HEK293T (cell line): Measurements from ENCODE around the gene SLC38A3.

Experiments
- BHLHE40 ChIP-seq: fragments of 450-650 bp; IDR thresholded peaks from 2 replicates; pipeline ENCODE4 v1.6.1; 2016; ENCODE audit warnings: mild to moderate bottlenecking, moderate library complexity, borderline replicate concordance
- CTBP1 ChIP-seq: fragments of 450-650 bp; IDR thresholded peaks from 2 replicates; pipeline ENCODE4 v1.6.1; 2016; ENCODE audit warnings: borderline replicate concordance
- ELF4 ChIP-seq: fragments of 450-650 bp; IDR thresholded peaks from 2 replicates; pipeline ENCODE4 v1.6.1; 2017; ENCODE audit warnings: antibody characterized with exemption
- FOXA1 ChIP-seq: fragments of 450-650 bp; IDR thresholded peaks from 2 replicates; pipeline ENCODE4 v1.6.1; 2016; ENCODE audit warnings: mild to moderate bottlenecking
- FOXK2 ChIP-seq: fragments of 450-650 bp; IDR thresholded peaks from 2 replicates; pipeline ENCODE4 v1.6.1; 2016; ENCODE audit warnings: mild to moderate bottlenecking
- FOXM1 ChIP-seq: fragments of 450-650 bp; IDR thresholded peaks from 2 replicates; pipeline ENCODE4 v1.6.1; 2017; ENCODE audit warnings: mild to moderate bottlenecking, borderline replicate concordance
- HDGF ChIP-seq: fragments of 450-650 bp; IDR thresholded peaks from 2 replicates; pipeline ENCODE4 v1.6.1; 2017; ENCODE audit warnings: antibody characterized with exemption, borderline replicate concordance
- PKNOX1 ChIP-seq: fragments of 450-650 bp; IDR thresholded peaks from 2 replicates; pipeline ENCODE4 v1.6.1; 2016
- SP1 ChIP-seq: fragments of 450-650 bp; IDR thresholded peaks from 2 replicates; pipeline ENCODE4 v1.6.1; 2017
- TARDBP ChIP-seq: fragments of 450-650 bp; IDR thresholded peaks from 2 replicates; pipeline ENCODE4 v1.6.1; 2016

- TF ChIP-seq FOXM1 (no peak), TARDBP (no peak), FOXK2 (no peak), ELF4 (no peak), FOXA1 (no peak), CTBP1 (no peak), BHLHE40 (no peak), PKNOX1 (no peak), HDGF (no peak), SP1 (no peak)
Measured at GRCh38 chr3:50167841-50168209, 37.2 kb upstream of the SLC38A3 start.
